Measurements from ENCODE around the gene CFAP99. TPM values are rescaled to one million over a fixed set of nuclear protein-coding genes. Genes with fewer than 3 reads are reported as not detected.
"Not testable (repeated sequence)": the region's sequence is repeated elsewhere in the genome, so short reads cannot be mapped to it uniquely, and the experiment has no call there.

Gene CFAP99
- total and polyA plus RNA-seq, 9 of the 15 experiments (the other 6 are each of a cell fraction or from before 2014, with no cell fraction given), result 0.07 to 0.18 (median 0.09) TPM; not detected in 6

GRCh38 chr4:2428496-2429213, 9.9 kb downstream of the CFAP99 start:
- CTCF ChIA-PET (ENCODE audit: low intra/inter-chr PET ratio), result no interaction called here
- Histone ChIP-seq H2AFZ (ENCODE audit: low read depth, low read length) (no peak overlapping the region), H4K20me1 (replicated peaks; ENCODE audit: control insufficient read depth, insufficient read depth, low read length) (no peaks in the 10 kb centered on the region), H3K4me1 (replicated peaks in 1 of 2; ENCODE audit: control insufficient read depth in 2 of 2, insufficient read depth in 2 of 2, low read length in 2 of 2) (peaks cover 14 to 49% of the 10 kb centered on the region in 2 experiments), H3K4me2 (ENCODE audit: insufficient read depth, low read length) (no peak overlapping the region), H3K27ac (ENCODE audit: extremely low read depth, low read depth, low read length) (no peak overlapping the region), H3K9me1 (ENCODE audit: control insufficient read depth, insufficient read depth, low read length) (no peaks in the 10 kb centered on the region), H3K79me2 (ENCODE audit: control insufficient read depth, insufficient read depth, low read length) (no peaks in the 10 kb centered on the region), H3K4me3 (no peak overlapping the region), H3K27me3 (ENCODE audit: control insufficient read depth in 2 of 2, insufficient read depth in 2 of 2, low read length in 2 of 2) (no peaks in the 10 kb centered on the region), H3K9me3 (replicated peaks; ENCODE audit: control insufficient read depth, insufficient read depth, low read depth, low read length) (no peaks in the 10 kb centered on the region), H3K36me3 (ENCODE audit: control insufficient read depth, insufficient read depth, low read length) (no peaks in the 10 kb centered on the region), H3K9ac (ENCODE audit: insufficient read depth in 1 of 2, low read depth in 2 of 2, low read length in 2 of 2) (no peak overlapping the region)
- DNase-seq (ENCODE audit: extremely low read depth in 1 of 4, low spot score in 3 of 4) (no peak), ATAC-seq (no peak), FAIRE-seq (no peak)
- in situ Hi-C loops (cut with MboI), result no loop called here
- intact Hi-C loops (cut with micrococcal nuclease), result no loop called here
- no TSS peak for BruUV-seq (replicated peaks)
- WGBS (ENCODE audit: insufficient coverage, low coverage, missing lambda C conversion rate), result 63% methylated on average over 22 of the region's 25 CpGs
- POLR2A ChIA-PET, result interaction anchor here (0.6 to 1.1 kb wide), 6 partner anchors 8 to 420 kb away, joined by 3 read pairs; no protein-coding TSS in a partner anchor
- TF ChIP-seq ERF (CRISPR knock-in tag; IDR thresholded peaks at IDR 0.05), result no peak
- no peak for TF ChIP-seq POLR2A (conservative IDR thresholded peaks at IDR 0.05)

- H3K4me2 ChIP-seq (ENCODE audit: insufficient read depth, low read length); H3K4me3 ChIP-seq; ATAC-seq; H3K27me3 ChIP-seq (ENCODE audit: control insufficient read depth in 2 of 2, insufficient read depth in 2 of 2, low read length in 2 of 2); H3K79me2 ChIP-seq (ENCODE audit: control insufficient read depth, insufficient read depth, low read length); H3K36me3 ChIP-seq (ENCODE audit: control insufficient read depth, insufficient read depth, low read length); in situ Hi-C loops (cut with MboI); H3K27ac ChIP-seq (ENCODE audit: extremely low read depth, low read depth, low read length); H4K20me1 ChIP-seq (replicated peaks; ENCODE audit: control insufficient read depth, insufficient read depth, low read length); DNase-seq (ENCODE audit: extremely low read depth in 1 of 4, low spot score in 3 of 4); FAIRE-seq; H3K9ac ChIP-seq (ENCODE audit: insufficient read depth in 1 of 2, low read depth in 2 of 2, low read length in 2 of 2); CTCF ChIA-PET (ENCODE audit: low intra/inter-chr PET ratio); H2AFZ ChIP-seq (ENCODE audit: low read depth, low read length); BruUV-seq (replicated peaks); intact Hi-C loops (cut with micrococcal nuclease); H3K9me3 ChIP-seq (replicated peaks; ENCODE audit: control insufficient read depth, insufficient read depth, low read depth, low read length); POLR2A ChIA-PET; H3K9me1 ChIP-seq (ENCODE audit: control insufficient read depth, insufficient read depth, low read length): not testable (repeated sequence)
- H3K4me1 ChIP-seq (replicated peaks in 1 of 2; ENCODE audit: control insufficient read depth in 2 of 2, insufficient read depth in 2 of 2, low read length in 2 of 2), result peaks cover 14 to 50% of the 10 kb centered on the region in 2 experiments
- 75% methylated on average over 17 of the region's 49 CpGs for WGBS (ENCODE audit: insufficient coverage, low coverage, missing lambda C conversion rate)
- TF ChIP-seq CEBPG (CRISPR knock-in tag; IDR thresholded peaks at IDR 0.05) (peak; percentile 84), CEBPG (tag; conservative IDR thresholded peaks at IDR 0.05 in 1 of 2, IDR thresholded peaks at IDR 0.05 in 1 of 2) (peak; percentile 82 to 84), CEBPB (tag; IDR thresholded peaks at IDR 0.05) (peak; percentile 83)
Measured at GRCh38 chr4:2429945-2430757, 11.4 kb downstream of the CFAP99 start.

Data from K562 (cell line).